NCI-H1417 (cell line): Measurements from ENCODE around the gene ERBB4.

Experiments
- DNase-seq, 3 experiments: peaks; one replicate each; lab custom pipeline; 2025; lab: John Stamatoyannopoulos, UW

ERBB4 gene

GRCh38 chr2:211829725-211830124 lies 708.9 kb downstream of the ERBB4 start:
- DNase-seq: no peak

DNA sequence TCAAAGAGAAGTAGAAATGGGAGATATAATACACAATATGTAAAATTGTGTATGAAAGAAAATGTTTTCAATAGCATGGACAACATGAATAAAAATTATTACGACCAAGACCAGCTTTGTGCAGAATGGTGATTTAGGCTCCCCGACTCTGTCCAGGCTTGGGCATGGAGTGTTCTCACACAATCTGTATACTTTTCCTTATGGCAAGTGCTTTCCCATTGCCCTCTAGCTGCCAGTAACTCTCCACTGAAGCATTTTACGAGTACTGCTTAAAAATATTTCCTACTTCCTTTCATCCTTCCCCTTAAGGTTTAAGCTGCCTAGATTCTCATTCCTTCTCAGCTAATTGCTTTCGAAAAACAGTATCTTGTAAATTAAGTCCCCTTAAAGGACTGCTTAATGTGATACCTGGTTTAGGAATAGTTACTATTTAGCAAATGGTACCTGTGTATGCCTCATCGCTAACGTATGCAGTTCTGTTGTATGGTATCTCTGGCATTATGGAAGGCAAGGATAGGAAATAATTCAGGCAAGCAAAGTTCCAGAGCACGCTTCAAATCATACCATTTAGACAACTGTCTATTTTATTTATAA lies 714.6 kb downstream of the ERBB4 start:
- peak in 1 of 3 experiments; percentile 7 for DNase-seq

DNA sequence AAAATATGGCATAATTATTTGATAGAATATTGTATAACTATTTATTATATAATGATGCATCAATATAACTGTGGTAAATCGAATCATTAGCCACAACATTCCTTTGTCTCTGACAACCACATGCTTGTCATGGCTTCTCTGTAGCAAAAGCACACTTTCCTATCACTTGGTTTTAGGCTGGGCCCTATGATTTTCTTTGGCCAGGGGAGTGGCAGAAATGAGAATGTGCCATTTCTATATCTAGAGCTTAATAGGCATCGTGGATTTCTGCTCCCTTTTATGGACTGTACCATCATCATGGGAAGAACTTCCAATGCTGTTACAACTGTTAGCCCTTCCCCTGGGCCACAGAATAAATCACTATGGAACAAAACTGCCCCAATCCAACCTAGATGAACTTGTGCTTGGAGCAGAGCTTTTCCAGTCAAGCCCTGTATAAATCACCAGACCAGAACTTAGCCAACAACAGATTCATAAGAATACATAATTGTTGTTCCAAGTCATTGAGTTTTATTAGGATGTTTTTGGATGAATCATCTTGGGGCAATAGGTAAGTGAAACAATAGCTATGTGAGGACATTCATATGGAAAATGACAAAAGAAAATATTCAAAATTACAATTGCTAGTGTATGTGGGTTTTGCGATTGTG lies 715.8 kb downstream of the ERBB4 start:
- no peak for DNase-seq

DNA sequence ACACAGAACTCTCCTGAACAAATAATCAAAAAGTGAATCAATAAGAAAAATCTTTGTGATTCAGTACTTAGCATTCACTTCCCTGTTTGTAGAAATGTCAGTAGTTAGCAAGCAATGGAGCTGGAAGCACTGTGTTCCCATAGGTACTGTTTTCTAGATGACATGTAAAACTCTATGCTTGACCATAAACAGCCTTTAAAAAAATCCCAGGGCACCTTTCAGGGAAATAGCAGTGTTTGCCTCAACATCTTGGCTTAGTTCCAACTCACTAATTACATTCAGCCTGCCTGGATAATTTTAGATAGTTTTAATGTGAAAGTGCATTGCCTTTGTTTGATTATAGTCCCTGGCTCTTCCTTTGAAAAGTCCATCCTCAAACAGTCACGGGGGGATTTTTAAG lies 721.8 kb downstream of the ERBB4 start:
- DNase-seq: peak; percentile 8 to 92 (median 66)

DNA sequence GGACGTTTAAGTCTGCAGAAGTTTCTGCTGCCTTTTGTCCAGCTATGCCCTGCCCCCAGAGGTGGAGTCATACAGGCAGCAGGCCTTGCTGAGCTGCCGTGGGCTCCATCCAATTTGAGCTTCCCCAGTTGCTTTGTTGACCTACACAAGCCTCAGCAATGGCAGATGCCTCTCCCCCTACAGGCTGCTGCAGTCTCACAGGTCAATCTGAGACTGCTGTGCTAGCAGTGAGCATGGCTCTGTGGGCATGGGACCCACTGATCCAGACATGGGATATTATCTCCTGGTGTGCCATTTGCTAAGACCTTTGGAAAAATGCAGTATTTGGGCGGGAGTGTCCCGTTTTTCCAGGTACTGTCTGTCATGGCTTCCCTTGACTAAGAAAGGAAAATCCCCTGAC lies 726.0 kb downstream of the ERBB4 start:
- DNase-seq: no peak

DNA sequence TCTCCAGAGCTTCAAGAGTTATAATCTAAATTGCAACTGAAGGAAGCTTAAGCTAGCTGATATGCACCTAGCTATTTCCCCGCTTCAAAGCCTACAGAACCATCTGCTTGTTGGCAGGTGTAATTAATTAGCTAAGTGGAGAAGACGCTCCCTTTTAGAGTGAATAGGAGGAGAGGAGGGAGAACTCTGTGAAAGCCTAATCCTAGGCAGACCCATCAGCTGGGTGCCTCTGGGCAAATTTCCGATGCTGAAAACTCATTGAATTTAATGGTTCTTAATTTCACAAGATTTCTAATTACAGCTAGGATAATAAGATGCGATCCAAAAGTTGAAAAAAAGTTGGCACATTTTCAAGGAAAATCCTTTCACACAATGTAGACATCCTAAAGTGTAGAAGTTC lies 735.9 kb downstream of the ERBB4 start:
- peak in 2 of 3 experiments; percentile 28 to 85 for DNase-seq

DNA sequence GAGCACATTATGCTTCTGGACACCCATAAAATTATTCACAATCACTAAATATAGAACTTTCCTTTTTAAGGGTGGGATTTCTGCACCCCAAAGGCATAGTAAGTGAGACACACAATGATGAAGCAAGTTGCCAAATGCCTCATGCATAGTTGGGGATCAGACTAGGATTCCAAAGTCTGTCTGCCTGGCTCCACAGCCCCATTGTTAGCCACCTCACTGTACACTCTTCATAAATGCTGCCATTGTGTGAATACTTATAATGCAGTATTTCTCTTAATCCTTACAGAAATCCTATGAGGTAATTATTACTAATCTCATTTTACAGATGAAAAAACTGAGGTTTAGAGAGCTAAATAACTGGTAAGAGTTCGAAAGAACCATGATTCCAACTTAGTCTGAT lies 738.6 kb downstream of the ERBB4 start:
- DNase-seq: no peak

DNA sequence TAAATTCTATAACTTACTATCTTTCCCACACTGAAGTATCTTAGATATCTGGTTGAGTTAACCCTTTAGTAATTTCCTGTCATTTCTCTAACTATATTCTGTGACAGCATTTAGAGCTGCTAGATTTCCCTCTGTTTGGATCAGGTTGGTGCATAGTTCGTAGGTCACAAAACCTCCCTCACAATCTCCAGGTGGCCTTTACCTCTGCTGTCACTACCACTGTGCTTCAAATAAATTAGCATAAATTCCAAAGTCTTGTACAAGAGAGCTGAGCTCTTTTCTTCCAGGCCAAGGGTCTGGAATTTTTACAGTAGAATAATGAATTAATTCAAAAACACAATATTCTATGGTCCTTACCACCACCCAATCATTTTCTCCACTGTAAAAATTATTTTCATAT lies 739.7 kb downstream of the ERBB4 start:
- DNase-seq: no peak

DNA sequence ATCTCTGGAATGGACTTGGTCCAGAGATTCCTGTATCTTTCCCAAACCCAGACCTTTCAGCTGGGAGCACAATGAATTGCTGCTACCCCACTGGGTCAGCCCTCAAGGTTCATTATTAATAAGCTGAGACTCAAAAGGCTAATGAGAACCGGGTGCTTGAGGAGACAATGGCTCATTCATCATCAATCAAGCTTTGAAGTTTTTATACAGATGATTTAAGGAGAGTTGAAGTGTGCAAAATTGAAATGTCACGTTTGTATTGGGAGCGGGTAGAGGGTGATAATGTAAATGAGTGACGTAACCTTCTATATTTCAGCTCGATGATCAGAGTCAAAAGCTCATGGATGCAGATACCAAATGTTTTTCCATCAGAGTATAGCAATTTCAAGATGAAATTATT lies 744.9 kb downstream of the ERBB4 start:
- peak in 2 of 3 experiments; percentile 58 to 92 for DNase-seq

DNA sequence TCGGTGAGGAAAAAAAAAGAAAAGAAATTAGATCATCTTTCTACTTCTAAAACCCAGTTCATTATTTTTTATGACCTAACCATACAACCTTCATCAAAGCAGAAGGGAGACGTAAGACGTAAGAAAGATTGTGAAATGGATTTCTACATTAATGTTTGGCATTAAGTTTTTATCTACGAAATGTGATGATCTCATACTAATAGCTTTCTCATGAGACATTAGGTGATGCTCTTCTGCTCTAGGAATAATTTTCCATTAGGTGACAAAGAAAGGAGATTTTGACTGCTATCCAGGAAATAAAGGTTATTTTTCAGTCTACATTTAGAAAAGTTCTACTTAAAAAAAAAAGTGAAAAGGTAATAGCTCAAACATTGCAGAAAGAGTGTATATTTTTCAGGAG lies 748.6 kb downstream of the ERBB4 start:
- DNase-seq: no peak

GRCh38 chr2:211766689-211767088 lies 771.9 kb downstream of the ERBB4 start:
- peak in 1 of 3 experiments; percentile 31 for DNase-seq

DNA sequence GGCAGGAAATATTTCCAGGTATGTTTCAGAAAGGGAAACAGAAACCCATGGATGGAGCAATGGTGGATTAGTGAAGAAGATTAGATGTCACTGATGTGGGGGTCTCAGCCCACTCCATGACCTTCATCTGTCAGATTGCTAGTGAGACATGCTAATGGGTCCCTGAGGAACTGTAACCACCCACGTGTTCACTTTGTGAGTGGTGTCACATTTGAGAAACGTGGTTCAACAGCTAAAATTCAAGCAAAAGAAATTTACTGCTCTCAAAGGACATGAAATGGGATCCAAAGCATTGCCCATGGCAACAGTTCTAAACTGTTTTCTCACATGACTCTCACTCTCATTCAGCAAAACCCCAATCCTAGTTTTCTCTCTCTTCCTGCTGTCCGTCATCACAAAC lies 776.1 kb downstream of the ERBB4 start:
- DNase-seq: peak in 1 of 3 experiments; percentile 2

- DNase-seq: no peak
These were observed 778.5 kb downstream of the ERBB4 start for GRCh38 chr2:211760103-211760502.

DNA sequence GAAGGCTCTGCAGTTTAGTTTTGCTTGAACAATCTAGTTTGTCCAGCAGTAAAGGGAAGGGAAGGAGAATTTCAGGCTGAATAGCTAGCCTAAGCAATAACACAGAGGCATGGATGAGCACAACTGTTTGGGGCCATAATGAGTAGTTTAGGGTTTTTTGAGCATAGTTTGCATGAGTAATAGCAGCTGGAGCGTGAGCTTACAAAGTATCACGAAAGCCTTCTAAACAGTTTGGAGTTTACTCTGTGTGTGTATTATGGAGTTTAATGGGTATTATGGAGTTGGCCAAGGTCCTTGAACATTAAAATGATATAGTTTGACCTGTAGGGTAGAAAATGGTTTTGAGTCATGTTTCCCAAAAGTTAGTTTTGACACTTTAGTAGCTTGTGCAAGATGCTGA lies 782.3 kb downstream of the ERBB4 start:
- DNase-seq: no peak

DNA sequence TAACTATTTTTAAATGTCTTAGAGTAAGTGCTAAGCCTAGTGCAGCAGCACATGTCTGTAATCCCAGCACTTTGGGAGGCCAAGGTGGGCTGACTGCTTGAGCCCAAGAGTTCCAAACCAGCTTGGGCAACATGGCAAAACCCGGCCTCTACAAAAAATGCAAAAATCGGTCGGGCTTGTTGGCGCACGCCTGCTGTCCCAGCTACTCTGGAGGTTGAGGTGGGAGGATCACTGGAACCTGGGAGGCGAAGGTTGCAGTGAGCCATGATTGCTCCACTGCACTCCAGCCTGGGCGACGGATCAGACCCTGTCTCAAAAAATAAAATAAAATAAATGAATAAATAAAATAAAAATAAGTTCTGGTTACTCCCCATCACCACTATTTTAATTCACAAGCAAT lies 783.4 kb downstream of the ERBB4 start:
- DNase-seq: no peak

- peak in 1 of 3 experiments; percentile 59 for DNase-seq
These were observed 786.8 kb downstream of the ERBB4 start for GRCh38 chr2:211751848-211752247.

DNA sequence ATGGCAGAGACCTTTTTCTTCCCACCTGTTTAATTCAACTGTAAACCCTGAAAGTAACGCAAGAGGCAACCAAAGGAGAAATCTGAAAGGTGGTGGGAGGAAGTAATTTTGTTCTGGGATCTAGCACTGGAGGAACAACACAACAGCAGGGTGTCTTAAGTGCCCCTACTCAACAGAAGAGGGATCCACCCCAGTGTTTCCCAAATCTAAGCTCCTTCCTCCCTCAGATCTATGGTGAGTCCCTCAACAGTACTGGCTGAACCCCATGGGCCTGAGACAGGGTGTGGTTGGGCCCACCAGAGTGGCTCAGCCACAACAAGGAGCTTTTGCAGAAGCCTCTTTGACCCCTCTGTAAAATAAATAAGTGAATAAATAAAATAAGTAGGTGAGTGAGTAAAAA lies 790.3 kb downstream of the ERBB4 start:
- DNase-seq: peak in 1 of 3 experiments; percentile 12

DNA sequence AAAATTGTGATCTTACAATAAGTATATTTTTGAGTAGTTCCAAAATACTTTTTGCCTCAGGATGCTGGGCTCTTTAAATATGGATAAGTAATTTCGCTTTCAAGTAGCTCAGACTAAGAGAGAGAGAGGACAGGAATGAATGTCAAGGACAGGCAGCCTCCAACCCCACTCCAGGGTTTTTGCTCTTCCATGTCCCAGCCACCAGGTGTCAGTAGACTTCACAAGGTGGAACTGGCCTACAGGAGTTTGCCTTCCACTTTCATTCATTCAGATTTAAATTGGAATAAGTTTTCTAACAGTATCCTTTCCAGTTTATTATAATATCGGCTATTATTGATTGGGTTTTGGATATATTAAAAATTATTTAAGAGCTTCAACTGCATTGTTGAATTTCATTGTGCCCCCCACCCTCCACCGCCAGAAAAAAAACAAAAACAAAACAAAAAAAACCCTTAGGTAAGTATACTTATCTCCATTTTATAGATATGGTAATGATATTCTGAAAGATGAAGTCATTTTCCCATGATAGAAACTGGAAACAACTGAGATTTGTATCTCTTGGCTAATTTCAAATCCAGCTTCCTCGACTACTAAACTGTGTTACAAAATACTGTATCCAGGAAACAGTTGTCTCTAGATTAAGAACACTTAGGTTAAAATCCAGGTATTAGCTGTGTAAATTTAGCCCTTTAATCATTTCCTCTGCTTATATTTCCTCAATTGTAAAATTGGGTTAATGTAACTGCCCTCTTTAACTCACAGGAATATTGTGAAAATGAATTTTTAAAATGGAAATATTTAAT lies 793.1 kb downstream of the ERBB4 start:
- DNase-seq: peak; percentile 37 to 79 (median 60)

GRCh38 chr2:211744379-211744778 lies 794.2 kb downstream of the ERBB4 start:
- DNase-seq: peak in 1 of 3 experiments; percentile 4

GRCh38 chr2:211741966-211742365 lies 796.6 kb downstream of the ERBB4 start:
- peak in 2 of 3 experiments; percentile 31 to 83 for DNase-seq

GRCh38 chr2:211737282-211737681 lies 801.3 kb downstream of the ERBB4 start:
- DNase-seq: no peak

GRCh38 chr2:211730215-211730614 lies 808.4 kb downstream of the ERBB4 start:
- DNase-seq: no peak

GRCh38 chr2:211729433-211729832 lies 809.2 kb downstream of the ERBB4 start:
- no peak for DNase-seq
